OCI-LY1 (cell line): Measurements from ENCODE around the gene SPDYE3.
"Not testable (repeated sequence)": the region's sequence is repeated elsewhere in the genome, so short reads cannot be mapped to it uniquely, and the experiment has no call there.

ENCODE experiments used
- EZH2 ChIP-seq: fragments of 200-600 bp; sonication (generic), shearing (Covaris generic); IDR thresholded peaks from 2 replicates; pipeline ENCODE4 v1.8.0; 2017; ENCODE audit warnings: borderline replicate concordance, mixed run types, mild to moderate bottlenecking, antibody characterized with exemption, low read length, moderate library complexity, mixed read lengths
- TF ChIP-seq, protein P1 (sequence below): fragments of 200-600 bp; sonication (generic), shearing (Covaris generic); IDR thresholded peaks from 2 replicates; pipeline ENCODE4 v1.5.1; 2017; ENCODE audit warnings: mild to moderate bottlenecking, antibody characterized with exemption, low read length, moderate library complexity, mixed read lengths

DNA sequence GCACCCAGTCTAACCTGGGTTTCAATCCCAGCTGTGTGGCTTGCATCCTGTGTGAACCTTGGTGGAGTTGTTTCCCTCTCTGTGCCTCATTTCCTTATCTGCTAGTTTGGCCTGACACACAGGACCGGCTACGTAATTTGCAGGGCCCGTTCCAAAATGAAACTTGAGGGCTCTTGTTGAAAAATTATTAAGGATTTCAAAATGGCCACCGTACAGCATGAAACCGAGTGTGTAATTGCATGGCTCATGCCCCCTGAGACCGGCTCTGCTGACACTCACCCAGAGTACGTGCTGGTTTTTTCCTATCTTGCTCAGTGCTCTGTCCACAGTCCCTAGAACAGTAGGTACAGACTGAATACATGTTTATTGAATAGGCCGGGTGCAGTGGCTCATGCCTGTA, 24.4 kb upstream of the SPDYE3 start:
- TF ChIP-seq, protein P1, sequence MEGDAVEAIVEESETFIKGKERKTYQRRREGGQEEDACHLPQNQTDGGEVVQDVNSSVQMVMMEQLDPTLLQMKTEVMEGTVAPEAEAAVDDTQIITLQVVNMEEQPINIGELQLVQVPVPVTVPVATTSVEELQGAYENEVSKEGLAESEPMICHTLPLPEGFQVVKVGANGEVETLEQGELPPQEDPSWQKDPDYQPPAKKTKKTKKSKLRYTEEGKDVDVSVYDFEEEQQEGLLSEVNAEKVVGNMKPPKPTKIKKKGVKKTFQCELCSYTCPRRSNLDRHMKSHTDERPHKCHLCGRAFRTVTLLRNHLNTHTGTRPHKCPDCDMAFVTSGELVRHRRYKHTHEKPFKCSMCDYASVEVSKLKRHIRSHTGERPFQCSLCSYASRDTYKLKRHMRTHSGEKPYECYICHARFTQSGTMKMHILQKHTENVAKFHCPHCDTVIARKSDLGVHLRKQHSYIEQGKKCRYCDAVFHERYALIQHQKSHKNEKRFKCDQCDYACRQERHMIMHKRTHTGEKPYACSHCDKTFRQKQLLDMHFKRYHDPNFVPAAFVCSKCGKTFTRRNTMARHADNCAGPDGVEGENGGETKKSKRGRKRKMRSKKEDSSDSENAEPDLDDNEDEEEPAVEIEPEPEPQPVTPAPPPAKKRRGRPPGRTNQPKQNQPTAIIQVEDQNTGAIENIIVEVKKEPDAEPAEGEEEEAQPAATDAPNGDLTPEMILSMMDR, result not testable (repeated sequence)
- not testable (repeated sequence) for TF ChIP-seq EZH2
